Cardiac muscle cell (in vitro differentiated cells and primary cell): ENCODE data around the gene SLITRK3. TPM values are rescaled to one million over a fixed set of nuclear protein-coding genes. Genes with fewer than 3 reads are reported as not detected.

Experiments used
- DNase-seq, 2 donors: peaks; one replicate each; pipeline versions ENCODE4 v3.0.0 to v3.0.0-alpha.2; 2010 to 2017; ENCODE audit warnings: low read depth in 1 of 2, low spot score in 1 of 2
- H3K27ac ChIP-seq: fragments of 200-600 bp; sonication (generic); 2 replicates; pipeline ENCODE4 v1.5.1; 2016
- H3K27me3 ChIP-seq: fragments of 200-600 bp; sonication (generic); 2 replicates; pipeline ENCODE4 v1.6.0; 2016; ENCODE audit warnings: control low read depth
- H3K36me3 ChIP-seq: fragments of 200-600 bp; sonication (generic); 2 replicates; pipeline ENCODE4 v1.5.1; 2016; ENCODE audit warnings: control low read depth
- H3K4me1 ChIP-seq: fragments of 200-600 bp; sonication (generic); 2 replicates; pipeline ENCODE4 v1.8.1; 2017; ENCODE audit warnings: low read depth, mild to moderate bottlenecking, mixed run types
- H3K4me3 ChIP-seq: fragments of 200-600 bp; sonication (generic); 2 replicates; pipeline ENCODE4 v1.5.1; 2016; ENCODE audit warnings: mild to moderate bottlenecking
- H3K9me3 ChIP-seq: fragments of 200-600 bp; sonication (generic); 2 replicates; pipeline ENCODE4 v1.5.1; 2017; ENCODE audit warnings: low read depth, mild to moderate bottlenecking, control low read depth
- CTCF ChIP-seq: IDR thresholded peaks from 2 replicates; pipeline ENCODE4 v1.5.1; 2012; ENCODE audit warnings: low read depth, mild to moderate bottlenecking, low read length
- polyA plus RNA-seq: library from polyadenylated mRNA; unstranded; fragments of >200 nt; fragmentation: Nextera tagmentation; extraction: Ambion mirVana; gene quantifications from 2 replicates; pipeline ENCODE4 v1.2.1, GENCODE V29; 2016
- total RNA-seq: library from RNA; depleted of rRNA; stranded (reverse); fragments of >200 nt; gene quantifications from 2 replicates; pipeline ENCODE4 v1.2.3, GENCODE V29; 2016

Gene SLITRK3
- total and polyA plus RNA-seq, 2 experiments from 2014 or later: 0.18 TPM; not detected in 1

DNA sequence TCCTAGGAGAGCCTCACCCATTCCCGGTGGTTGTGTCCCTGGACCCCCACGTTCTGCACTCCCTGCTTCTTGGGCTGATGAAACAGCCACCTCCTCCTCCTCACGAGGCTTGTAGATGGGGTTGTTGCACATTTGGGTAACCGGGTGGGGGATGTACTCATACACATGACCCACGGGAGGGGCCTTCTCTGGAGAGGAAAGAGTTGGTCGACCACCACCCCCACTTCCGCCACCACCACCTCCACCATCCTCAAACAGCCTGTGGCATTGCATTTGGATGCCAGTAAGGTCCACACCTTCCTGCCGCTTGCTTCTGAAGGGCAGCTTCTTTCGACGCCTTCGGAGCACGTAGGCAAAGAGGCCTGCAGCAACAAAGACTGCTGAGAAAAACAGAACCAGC lies 7.7 kb downstream of the SLITRK3 start:
- Histone ChIP-seq H3K27ac (no peak overlapping the region), H3K36me3 (no peaks in the 10 kb centered on the region), H3K4me1 (peaks cover under 1% of the 10 kb centered on the region), H3K27me3 (peaks cover 14% of the 10 kb centered on the region), H3K9me3 (no peaks in the 10 kb centered on the region), H3K4me3 (no peak overlapping the region)
- no peak for TF ChIP-seq CTCF
- no peak for DNase-seq

DNA sequence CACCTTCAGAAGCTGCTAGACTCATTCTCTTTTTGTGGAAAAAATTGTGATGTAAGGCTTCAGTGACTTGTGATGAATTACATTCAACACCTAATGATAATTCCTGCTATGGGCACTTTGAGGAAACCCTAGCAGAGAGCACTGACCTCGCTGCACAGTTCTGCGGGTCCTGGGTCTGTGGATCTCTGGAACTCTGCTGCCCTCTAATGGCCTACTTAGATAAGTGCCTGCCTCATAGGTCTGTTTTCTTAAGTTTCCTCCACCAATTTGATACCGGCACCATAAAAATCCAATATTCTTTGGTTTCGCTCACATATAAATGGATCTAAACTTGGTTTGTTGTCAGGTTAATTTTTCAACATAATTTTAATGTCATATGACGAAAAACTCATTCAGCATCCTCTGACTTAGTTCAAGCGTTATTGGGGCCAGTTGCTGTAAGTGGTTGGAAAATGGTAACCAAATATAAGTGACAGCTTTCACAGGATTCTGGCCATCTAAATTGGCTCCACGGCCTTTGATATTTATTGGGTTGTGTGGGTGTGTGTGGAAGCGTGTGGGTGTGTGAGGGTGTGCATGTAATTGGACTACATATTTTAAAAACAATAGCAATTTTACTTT lies 10.4 kb downstream of the SLITRK3 start:
- H3K9me3 ChIP-seq: no peaks in the 10 kb centered on the region
- no peak overlapping the region for H3K27ac ChIP-seq
- no peak overlapping the region for H3K4me3 ChIP-seq
- H3K4me1 ChIP-seq: no peaks in the 10 kb centered on the region
- TF ChIP-seq CTCF: peak; percentile 88
- H3K36me3 ChIP-seq: no peaks in the 10 kb centered on the region
- H3K27me3 ChIP-seq: no peaks in the 10 kb centered on the region
- peak; percentile 75 to 85 for DNase-seq

GRCh38 chr3:165181556-165181955 lies 14.6 kb downstream of the SLITRK3 start:
- H3K36me3 ChIP-seq: no peaks in the 10 kb centered on the region
- TF ChIP-seq CTCF: no peak
- H3K9me3 ChIP-seq: no peaks in the 10 kb centered on the region
- no peak overlapping the region for H3K4me3 ChIP-seq
- H3K27ac ChIP-seq: no peak overlapping the region
- no peaks in the 10 kb centered on the region for H3K4me1 ChIP-seq
- no peak for DNase-seq
- no peaks in the 10 kb centered on the region for H3K27me3 ChIP-seq

- no peaks in the 10 kb centered on the region for H3K27me3 ChIP-seq
- no peak for TF ChIP-seq CTCF
- H3K4me3 ChIP-seq: no peak overlapping the region
- no peaks in the 10 kb centered on the region for H3K36me3 ChIP-seq
- no peaks in the 10 kb centered on the region for H3K4me1 ChIP-seq
- no peak overlapping the region for H3K27ac ChIP-seq
- no peak for DNase-seq
- H3K9me3 ChIP-seq: no peaks in the 10 kb centered on the region
Observed at GRCh38 chr3:165170236-165170635, 25.9 kb downstream of the SLITRK3 start.

GRCh38 chr3:165169368-165169767 lies 26.8 kb downstream of the SLITRK3 start:
- TF ChIP-seq CTCF: no peak
- Histone ChIP-seq H3K4me3 (no peak overlapping the region), H3K36me3 (no peaks in the 10 kb centered on the region), H3K27me3 (no peaks in the 10 kb centered on the region), H3K4me1 (no peaks in the 10 kb centered on the region), H3K27ac (no peak overlapping the region), H3K9me3 (no peaks in the 10 kb centered on the region)
- no peak for DNase-seq
